HG02885 (cell line): ENCODE results near the gene ANGPTL4.
"Not testable (repeated sequence)": the region's sequence is repeated elsewhere in the genome, so short reads cannot be mapped to it uniquely, and the experiment has no call there.

Source experiments
- ATAC-seq: cut with Tn5 transposase; IDR thresholded peaks from one replicate; pipeline ENCODE4 v1.9.1; 2021; ENCODE audit warnings: mild to moderate bottlenecking; ENCODE audit not compliant: unreplicated experiment, poor library complexity

Gene ANGPTL4

GRCh38 chr19:8363803-8364771 is at the start of gene ANGPTL4:
ANGPTL4 (plus strand) TSS chr19:8364155; CDS start chr19:8364322, 167 bp downstream.
- no peak for ATAC-seq

GRCh38 chr19:8314981-8315640 is 48.8 kb upstream of the ANGPTL4 start:
- not testable (repeated sequence) for ATAC-seq

DNA sequence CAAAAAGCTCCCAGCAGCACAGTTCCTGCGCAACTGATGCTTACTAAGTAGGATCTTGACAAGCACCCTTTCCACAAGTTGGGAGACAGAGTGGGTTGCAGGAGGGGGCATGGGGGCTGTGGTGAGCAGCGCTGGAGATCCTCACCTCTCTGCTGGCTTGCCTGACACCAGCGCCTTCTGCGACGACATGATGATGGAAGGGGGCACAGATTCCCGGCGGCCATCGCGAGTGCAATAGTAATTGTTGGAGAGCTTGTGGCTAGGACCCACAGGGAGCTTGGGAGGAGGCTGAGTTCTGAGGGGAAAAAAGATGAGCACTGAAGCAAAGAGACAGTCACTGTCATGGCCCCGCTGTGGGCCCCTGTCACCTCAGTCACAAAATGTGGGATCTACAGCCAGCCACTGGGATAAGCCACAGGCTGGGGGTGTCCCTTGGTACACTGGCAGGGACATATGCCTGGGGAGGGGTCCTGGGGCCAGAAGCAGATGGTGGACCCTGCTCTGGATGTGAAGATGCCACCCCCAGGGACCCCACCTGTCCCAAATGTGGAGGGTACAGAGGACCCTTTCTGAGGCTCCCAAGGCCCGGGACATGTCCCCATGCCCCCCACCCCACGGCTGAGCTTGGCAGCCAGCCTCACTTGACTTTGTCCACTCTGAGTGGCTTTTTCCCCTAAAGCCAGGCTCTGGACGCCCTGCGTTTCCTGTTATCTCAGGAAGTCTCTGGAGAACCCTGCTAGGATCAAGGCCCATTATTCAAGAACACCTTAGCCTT is 47.4 kb upstream of the ANGPTL4 start:
- no peak for ATAC-seq

- not testable (repeated sequence) for ATAC-seq
These were observed 45.1 kb upstream of the ANGPTL4 start for GRCh38 chr19:8318835-8319234.

- no peak for ATAC-seq
These were observed 44.0 kb upstream of the ANGPTL4 start for GRCh38 chr19:8319807-8320520.

DNA sequence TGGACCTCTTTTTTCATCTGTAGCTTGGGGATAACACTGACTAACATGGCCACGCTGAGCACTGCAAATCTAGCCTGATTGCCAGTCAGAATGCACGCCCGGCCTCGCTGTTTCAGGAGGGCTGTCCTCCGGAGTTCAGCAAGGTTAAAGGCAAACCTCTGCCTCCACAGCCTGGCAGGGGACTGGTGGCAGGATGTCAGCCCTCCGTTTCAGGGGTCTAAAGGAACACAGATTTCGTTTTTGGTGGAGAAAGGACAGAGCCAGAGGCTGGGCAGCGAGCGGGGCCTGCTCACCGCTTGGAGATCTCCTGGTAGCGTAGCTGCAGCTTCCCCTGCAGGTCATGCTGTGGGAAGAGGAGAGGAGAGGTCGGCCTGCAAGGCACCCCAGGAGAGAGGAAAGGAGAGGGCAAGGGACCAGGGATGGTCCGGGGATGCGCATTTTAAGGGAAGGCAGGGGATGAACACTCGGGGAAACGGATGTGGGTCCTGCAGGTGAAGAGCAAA is 43.3 kb upstream of the ANGPTL4 start:
- ATAC-seq, result peak; percentile 26

DNA sequence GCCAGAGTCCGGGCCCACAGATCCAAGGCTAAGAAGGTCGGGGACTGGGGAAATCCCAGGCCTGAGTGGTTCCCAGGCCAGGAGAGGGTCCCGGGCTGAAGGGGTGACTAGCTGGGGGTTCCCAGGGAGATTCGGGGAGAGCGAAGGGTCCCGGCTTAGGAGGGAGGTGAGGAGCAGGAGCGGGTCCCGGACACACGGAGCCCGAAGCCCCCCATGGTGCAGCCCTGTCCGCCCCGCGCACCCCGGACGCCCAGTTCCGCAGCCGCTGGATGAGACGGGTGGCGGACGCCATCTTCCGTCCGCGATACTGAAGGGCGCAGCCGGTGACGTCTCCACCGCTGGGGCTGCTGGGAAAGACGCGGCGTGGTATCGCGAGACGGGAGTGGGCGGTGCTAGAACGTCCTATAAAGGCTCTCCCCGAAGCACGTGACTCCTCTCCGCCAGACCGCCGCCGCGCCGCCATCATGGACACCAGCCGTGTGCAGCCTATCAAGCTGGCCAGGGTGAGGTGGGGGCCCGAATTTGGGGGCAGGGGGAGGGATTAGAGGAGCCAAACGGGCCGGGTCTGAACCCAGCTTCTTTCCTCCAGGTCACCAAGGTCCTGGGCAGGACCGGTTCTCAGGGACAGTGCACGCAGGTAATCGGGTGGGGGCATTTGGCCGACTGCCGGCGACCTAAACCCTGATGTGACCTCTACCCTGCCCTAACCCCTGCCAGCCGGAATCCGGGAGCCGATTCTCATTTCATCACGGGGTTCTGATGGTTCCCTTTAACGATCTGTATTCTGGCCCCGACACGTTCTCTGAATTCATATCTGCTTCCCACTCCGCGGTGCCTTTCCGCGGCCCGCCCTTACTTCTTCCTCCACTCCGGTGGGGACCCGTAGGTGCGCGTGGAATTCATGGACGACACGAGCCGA is 42.6 kb upstream of the ANGPTL4 start, which contains the start of the genes NDUFA7 and RPS28:
NDUFA7 (minus strand) TSS at position 309 of the 919 bp plus-strand sequence; CDS start at position 292, 17 bp downstream.
RPS28 (plus strand) TSS at position 430 of the 919 bp plus-strand sequence; CDS start at position 465, 35 bp downstream.
- peak; percentile 89 for ATAC-seq

GRCh38 chr19:8321986-8322637 is 41.8 kb upstream of the ANGPTL4 start:
- no peak for ATAC-seq

- no peak for ATAC-seq
These were observed 41.3 kb upstream of the ANGPTL4 start for GRCh38 chr19:8322638-8322997.

DNA sequence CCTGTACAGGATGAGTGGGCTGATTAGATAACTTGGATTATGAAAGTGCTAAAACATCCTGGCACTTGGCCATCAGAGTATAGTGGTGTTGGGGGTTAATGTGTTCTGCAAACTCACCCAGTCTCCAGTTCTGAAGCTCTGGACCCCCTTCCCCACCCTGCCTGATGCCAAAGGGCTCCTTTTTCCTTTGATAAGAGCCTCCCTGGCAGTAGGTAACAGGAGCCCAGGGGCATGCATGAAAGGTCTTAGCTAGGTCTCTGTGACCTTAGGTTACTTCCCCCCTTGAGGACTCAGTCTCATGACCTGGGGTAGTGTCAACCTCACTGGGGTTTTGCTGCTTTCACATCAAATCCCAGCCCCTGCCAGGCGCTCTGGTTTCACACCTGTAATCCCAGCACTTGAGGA is 40.2 kb upstream of the ANGPTL4 start:
- ATAC-seq, result no peak

GRCh38 chr19:8324186-8325050 is 39.5 kb upstream of the ANGPTL4 start:
- no peak for ATAC-seq

- no peak for ATAC-seq
These were observed 38.5 kb upstream of the ANGPTL4 start for GRCh38 chr19:8325454-8325853.

GRCh38 chr19:8329996-8330395 is 34.0 kb upstream of the ANGPTL4 start:
- ATAC-seq, result no peak

GRCh38 chr19:8331263-8331845 is 32.6 kb upstream of the ANGPTL4 start:
- no peak for ATAC-seq

- ATAC-seq, result no peak
These were observed 30.8 kb upstream of the ANGPTL4 start for GRCh38 chr19:8332976-8333766.
